ENCODE data around the gene YBX2.

DNA sequence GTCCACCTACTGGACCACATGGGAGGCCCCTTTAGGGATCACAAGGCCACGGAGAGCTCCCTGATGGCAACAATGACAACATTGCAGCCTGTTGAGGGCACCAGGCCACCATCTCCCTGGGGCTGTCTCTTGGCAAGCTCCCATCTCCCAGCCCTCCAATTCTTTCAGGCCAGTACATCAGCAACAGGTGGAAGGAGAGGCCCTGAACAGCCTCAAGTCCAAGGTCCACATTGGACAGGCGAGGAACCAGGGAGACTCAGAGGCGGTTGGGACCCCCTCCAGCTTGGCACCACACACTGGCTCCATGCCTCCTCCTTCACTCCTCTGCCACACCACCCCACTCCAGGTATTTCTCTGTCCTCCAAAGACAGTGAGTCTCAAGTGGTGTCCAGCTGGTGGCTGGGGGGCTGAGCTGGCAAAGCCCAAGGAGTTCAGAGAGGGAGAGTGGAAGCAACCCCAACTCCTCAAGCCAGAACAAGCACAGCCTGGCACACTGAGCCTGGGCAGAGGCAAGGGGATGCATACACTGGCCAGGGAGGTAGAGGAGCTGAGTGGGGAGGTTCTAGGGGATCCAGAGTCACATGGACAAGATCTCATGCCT, 40.6 kb upstream of the YBX2 start:
- TF ChIP-seq CTCF (conservative IDR thresholded peaks at IDR 0.05), result no peak
- TF ChIP-seq ZFX (IDR thresholded peaks at IDR 0.05), result no peak
